Measurements from ENCODE around the gene PCNX1.

The PCNX1 gene

GRCh38 chr14:70907176-70907995 is at the start of gene PCNX1 (continued):
- TF ChIP-seq ZNF394 (tag by site-specific recombination; IDR thresholded peaks at IDR 0.05; ENCODE audit: borderline replicate concordance) = no peak
- no peak for TF ChIP-seq ZNF350 (tag by site-specific recombination; IDR thresholded peaks at IDR 0.05)
- no peak for TF ChIP-seq ZNF449 (tag by site-specific recombination; IDR thresholded peaks at IDR 0.05)
- no peak for TF ChIP-seq ZNF510 (tag by site-specific recombination; IDR thresholded peaks at IDR 0.05; ENCODE audit: insufficient replicate concordance)

- H3K27ac ChIP-seq (ENCODE audit: extremely low read depth, low read depth, low read length) = no peak overlapping the region
- ChIA-PET POLR2A (no interaction called here), CTCF (interaction anchor here (0.7 kb wide), 1 partner anchor 48 kb away, joined by 3 read pairs; no protein-coding TSS in a partner anchor)
- no peak overlapping the region for H3K4me3 ChIP-seq (ENCODE audit: low read depth, low read length)
- no peak for TF ChIP-seq ZNF433 (tag by site-specific recombination; IDR thresholded peaks at IDR 0.05; ENCODE audit: low read depth)
- no peak for TF ChIP-seq ZXDB (tag by site-specific recombination; IDR thresholded peaks at IDR 0.05)
- TF ChIP-seq ZNF350 (tag by site-specific recombination; IDR thresholded peaks at IDR 0.05) = no peak
- no peak for TF ChIP-seq ZNF624 (tag by site-specific recombination; IDR thresholded peaks at IDR 0.05)
- TF ChIP-seq SCRT1 (tag by site-specific recombination; IDR thresholded peaks at IDR 0.05; ENCODE audit: borderline replicate concordance) = no peak
- TF ChIP-seq ZNF2 (tag by site-specific recombination; IDR thresholded peaks at IDR 0.05) = no peak
- TF ChIP-seq HIC1 (tag by site-specific recombination; IDR thresholded peaks at IDR 0.05) = no peak
- TF ChIP-seq ZNF585B (tag by site-specific recombination; IDR thresholded peaks at IDR 0.05) = no peak
- TF ChIP-seq YY2 (tag by site-specific recombination; IDR thresholded peaks at IDR 0.05) = no peak
- no peak for TF ChIP-seq ZNF544 (tag by site-specific recombination; IDR thresholded peaks at IDR 0.05)
- no peak for TF ChIP-seq ZNF571 (tag by site-specific recombination; IDR thresholded peaks at IDR 0.05)
- no peak for TF ChIP-seq ZNF654 (tag by site-specific recombination; IDR thresholded peaks at IDR 0.05; ENCODE audit: low read depth)
- no peak for TF ChIP-seq ZNF670 (tag by site-specific recombination; IDR thresholded peaks at IDR 0.05; ENCODE audit: low read depth)
- no peak for TF ChIP-seq ZNF76 (tag by site-specific recombination; IDR thresholded peaks at IDR 0.05; ENCODE audit: borderline replicate concordance, low read depth)
- no peak for TF ChIP-seq ZNF623 (tag by site-specific recombination; IDR thresholded peaks at IDR 0.05)
- TF ChIP-seq OSR2 (tag by site-specific recombination; IDR thresholded peaks at IDR 0.05) = no peak
- no peak for TF ChIP-seq ZNF398 (tag by site-specific recombination; IDR thresholded peaks at IDR 0.05)
- TF ChIP-seq ZFP37 (tag by site-specific recombination; IDR thresholded peaks at IDR 0.05) = no peak
- no peak for TF ChIP-seq ZNF610 (tag by site-specific recombination; IDR thresholded peaks at IDR 0.05; ENCODE audit: borderline replicate concordance)
- H3K9me3 ChIP-seq (ENCODE audit: control insufficient read depth, insufficient read depth, low read depth, low read length) = no peaks in the 10 kb centered on the region
- no peaks in the 10 kb centered on the region for H3K4me1 ChIP-seq (ENCODE audit: control insufficient read depth, insufficient read depth, low read length)
- no peaks in the 10 kb centered on the region for H3K36me3 ChIP-seq (ENCODE audit: control insufficient read depth in 2 of 2, insufficient read depth in 1 of 2, low read length in 2 of 2)
Measured at GRCh38 chr14:70857496-70857890, 49.8 kb upstream of the PCNX1 start.

All from HEK293 (cell line).